ENCODE results near the gene RASSF7. TPM values are rescaled to one million over a fixed set of nuclear protein-coding genes. Genes with fewer than 3 reads are reported as not detected.

RASSF7 gene
- total and polyA plus RNA-seq, 11 donors, result 1.1 to 15.5 (median 5.7) TPM

DNA sequence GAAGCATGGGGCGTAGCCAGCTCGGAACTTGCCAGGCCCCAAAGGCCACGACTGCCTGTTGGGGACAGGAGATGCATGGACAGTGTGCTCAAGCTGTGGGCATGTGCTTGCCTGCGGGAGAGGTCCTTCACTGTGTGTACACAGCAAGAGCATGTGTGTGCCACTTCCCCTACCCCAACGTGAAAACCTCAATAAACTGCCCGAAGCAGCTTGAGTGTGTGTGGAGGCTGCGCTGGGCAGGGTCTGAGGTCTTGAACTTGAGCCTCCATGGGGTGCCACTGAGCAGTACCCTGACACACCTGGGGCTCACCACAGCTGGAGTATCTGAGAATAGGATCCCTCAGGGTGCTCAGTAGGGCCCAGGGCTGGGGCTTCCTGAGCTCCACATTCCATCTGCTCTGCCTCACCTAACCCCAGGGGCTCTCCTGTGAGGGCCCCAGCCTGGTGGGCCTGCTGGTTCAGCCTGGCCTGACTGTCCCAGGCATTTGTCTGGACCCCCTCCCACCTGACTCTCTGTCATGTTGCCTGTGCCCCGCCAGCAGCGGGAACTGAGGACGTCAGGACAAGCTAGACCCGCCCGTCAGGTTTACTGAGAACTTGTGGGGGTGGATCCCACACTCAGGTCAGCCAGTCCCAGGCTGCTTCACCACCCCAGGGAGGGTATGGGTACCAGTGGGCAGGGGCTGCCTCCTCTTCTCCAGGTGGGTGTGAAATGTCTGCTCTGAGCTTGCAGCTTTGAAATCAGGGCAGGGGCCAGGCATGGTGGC is 3.2 kb downstream of the RASSF7 start:
- Histone ChIP-seq H3K27ac (no peak overlapping the region), H3K27me3 (peaks cover 0 to 8% (median 4%) of the 10 kb centered on the region in 9 donors), H3K9me3 (no peaks in the 10 kb centered on the region), H3K36me3 (no peaks in the 10 kb centered on the region), H3K4me3 (no peak overlapping the region), H3K4me1 (peaks cover 0 to 40% (median 17%) of the 10 kb centered on the region in 12 donors)
- ATAC-seq (no peak), DNase-seq (peak in 1 of 5 donors; percentile 54)
- 88 to 89% (median 89%) methylated on average over 8 to 12 of the region's 12 CpGs for whole genome bisulfite sequencing, 4 donors
- intact Hi-C loops (cut with DNase I), result no loop called here
- TF ChIP-seq POLR2A (IDR thresholded peaks at IDR 0.05), result no peak
- TF ChIP-seq, protein P1, sequence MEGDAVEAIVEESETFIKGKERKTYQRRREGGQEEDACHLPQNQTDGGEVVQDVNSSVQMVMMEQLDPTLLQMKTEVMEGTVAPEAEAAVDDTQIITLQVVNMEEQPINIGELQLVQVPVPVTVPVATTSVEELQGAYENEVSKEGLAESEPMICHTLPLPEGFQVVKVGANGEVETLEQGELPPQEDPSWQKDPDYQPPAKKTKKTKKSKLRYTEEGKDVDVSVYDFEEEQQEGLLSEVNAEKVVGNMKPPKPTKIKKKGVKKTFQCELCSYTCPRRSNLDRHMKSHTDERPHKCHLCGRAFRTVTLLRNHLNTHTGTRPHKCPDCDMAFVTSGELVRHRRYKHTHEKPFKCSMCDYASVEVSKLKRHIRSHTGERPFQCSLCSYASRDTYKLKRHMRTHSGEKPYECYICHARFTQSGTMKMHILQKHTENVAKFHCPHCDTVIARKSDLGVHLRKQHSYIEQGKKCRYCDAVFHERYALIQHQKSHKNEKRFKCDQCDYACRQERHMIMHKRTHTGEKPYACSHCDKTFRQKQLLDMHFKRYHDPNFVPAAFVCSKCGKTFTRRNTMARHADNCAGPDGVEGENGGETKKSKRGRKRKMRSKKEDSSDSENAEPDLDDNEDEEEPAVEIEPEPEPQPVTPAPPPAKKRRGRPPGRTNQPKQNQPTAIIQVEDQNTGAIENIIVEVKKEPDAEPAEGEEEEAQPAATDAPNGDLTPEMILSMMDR (IDR thresholded peaks at IDR 0.05), result no peak

DNA sequence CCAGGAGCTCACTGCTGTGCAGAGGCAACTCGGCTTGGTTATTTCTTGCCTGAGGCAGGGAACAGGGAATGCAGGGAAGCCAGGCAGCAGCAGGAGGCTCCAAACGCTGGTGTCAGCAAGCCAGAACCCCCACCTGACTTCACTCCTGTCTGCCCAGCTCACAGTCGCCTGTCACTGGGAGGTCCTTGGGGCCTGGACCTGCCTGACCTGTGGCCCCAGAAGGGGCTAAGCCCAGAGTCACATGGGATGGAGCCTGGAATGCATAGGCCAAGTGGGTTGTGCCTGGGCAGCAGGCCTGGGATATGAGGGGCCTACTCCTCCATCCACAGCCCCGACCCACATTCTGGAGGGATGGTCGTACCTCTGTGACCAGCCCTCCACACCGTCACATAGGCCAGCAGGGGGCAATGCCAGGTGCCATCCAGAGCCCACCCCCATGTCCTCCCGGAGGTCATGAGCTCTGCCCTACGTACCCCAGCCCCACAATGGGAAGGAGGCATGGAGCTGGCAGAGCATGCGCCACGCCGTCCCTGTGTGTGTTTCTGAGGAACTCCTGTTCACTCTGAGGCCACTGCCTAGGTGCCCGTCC is 5.2 kb downstream of the RASSF7 start:
- H3K36me3 ChIP-seq, result no peaks in the 10 kb centered on the region
- TF ChIP-seq POLR2A (IDR thresholded peaks at IDR 0.05), result no peak
- H3K4me3 ChIP-seq, result no peak overlapping the region
- peaks cover 0 to 39% (median 20%) of the 10 kb centered on the region in 12 donors for H3K4me1 ChIP-seq
- H3K9me3 ChIP-seq, result no peaks in the 10 kb centered on the region
- WGBS, 4 donors, result 83 to 96% (median 85%) methylated on average over 5 to 12 of the region's 12 CpGs
- intact Hi-C loops (cut with DNase I), result loop anchor here in 1 of 10 donors (5.0 kb wide), 1 partner anchor 131 kb away; the partner anchor contains the start of genes DEAF1 and TMEM80
- DNase-seq (no peak), ATAC-seq (no peak)
- no peaks in the 10 kb centered on the region for H3K27me3 ChIP-seq
- H3K27ac ChIP-seq, result no peak overlapping the region

DNA sequence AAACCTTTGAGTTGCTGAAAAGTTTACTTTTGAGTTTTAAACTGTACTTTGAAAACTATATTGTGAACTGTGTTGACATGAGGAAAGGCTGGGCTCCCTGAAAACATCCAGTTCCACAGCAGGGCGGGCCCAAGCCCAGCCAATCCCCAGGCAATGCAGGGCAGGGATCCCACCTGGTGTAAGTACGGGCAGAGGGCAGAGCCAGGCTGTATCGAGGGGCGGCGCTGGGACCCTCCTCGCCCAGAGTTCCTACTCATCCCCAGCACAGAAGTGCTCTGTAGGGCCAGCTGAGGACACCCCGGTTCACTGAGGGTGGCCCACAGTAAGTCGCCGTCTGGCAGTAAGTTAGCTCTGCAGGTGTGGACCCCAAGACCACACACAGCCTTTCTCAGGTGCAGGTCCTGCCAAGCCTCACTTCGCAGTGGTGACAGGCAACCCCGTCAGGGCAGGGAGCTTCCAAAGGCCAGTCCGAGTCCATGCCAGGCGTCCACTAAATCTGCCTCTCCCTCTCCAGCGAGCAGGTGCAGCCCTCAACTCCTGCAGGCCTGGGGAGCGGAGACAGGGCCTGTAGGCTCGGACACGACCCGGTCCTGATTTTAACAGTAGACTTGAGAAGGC is 6.3 kb downstream of the RASSF7 start:
- no peaks in the 10 kb centered on the region for H3K36me3 ChIP-seq
- intact Hi-C loops (cut with DNase I), result loop anchor here in 1 of 10 donors (5.0 kb wide), 1 partner anchor 130 kb away; the partner anchor contains the start of genes DEAF1 and TMEM80
- no peaks in the 10 kb centered on the region for H3K27me3 ChIP-seq
- H3K27ac ChIP-seq, result peak overlapping the region in 3 of 12 donors; percentile 87 to 97 (median 94)
- ATAC-seq, result no peak
- no peaks in the 10 kb centered on the region for H3K9me3 ChIP-seq
- TF ChIP-seq, protein P1 (IDR thresholded peaks at IDR 0.05), result no peak
- no peak for TF ChIP-seq POLR2A (IDR thresholded peaks at IDR 0.05)
- peak overlapping the region in 9 of 12 donors; percentile 64 to 90 (median 77) for H3K4me3 ChIP-seq
- WGBS, 4 donors, result 75 to 84% (median 80%) methylated on average over 14 to 18 of the region's 18 CpGs
- peaks cover 0 to 31% (median 16%) of the 10 kb centered on the region in 12 donors for H3K4me1 ChIP-seq
- DNase-seq, result peak in 1 of 5 donors; percentile 48

DNA sequence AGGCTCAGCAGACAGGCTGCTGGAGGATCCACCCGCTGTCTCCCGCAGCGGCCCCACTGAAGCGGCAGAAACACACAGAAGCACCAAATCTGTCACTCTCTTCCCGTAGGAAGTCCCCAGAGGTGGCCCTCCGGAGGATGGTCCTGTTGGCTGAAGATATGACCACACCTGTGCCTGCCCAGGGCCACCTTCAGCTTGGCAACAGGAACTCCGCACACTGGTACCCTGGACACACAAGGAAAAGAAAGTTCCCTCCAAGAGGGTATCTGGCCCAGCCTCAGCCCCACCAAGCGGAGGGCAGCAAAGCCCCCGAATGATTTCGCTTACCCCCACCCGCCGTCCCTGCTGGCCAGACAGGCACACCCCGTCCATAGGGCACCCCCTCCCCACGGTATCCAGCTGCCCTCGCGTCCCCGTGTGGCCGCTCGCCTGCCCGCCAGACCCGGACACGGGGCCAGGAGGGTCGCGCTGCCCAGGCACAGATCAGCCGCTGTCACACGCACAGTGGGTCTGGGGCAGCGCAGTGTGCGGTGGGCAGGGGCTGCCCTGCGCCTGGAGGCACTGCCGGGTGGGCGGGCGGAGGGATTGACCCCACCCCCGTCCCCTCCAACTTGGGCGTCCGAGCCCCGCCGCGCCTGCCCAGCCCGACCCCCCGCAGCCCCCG is 7.0 kb downstream of the RASSF7 start:
- no peaks in the 10 kb centered on the region for H3K36me3 ChIP-seq
- no peaks in the 10 kb centered on the region for H3K27me3 ChIP-seq
- H3K27ac ChIP-seq, result peak overlapping the region; percentile 60 to 100 (median 98)
- H3K9me3 ChIP-seq, result no peaks in the 10 kb centered on the region
- H3K4me3 ChIP-seq, result peak overlapping the region; percentile 48 to 90 (median 76)
- TF ChIP-seq, protein P1 (IDR thresholded peaks at IDR 0.05), result no peak
- no peak for TF ChIP-seq POLR2A (IDR thresholded peaks at IDR 0.05)
- ATAC-seq, result peak in 3 of 4 donors; percentile 4 to 31 (median 26)
- WGBS, 4 donors, result 18 to 27% (median 23%) methylated on average over 23 to 41 of the region's 41 CpGs
- DNase-seq, result peak in 1 of 5 donors; percentile 70
- intact Hi-C loops (cut with DNase I), result loop anchor here in 2 of 10 donors (2.0 to 5.0 kb wide), 2 partner anchors 47 to 130 kb away; partner anchors contain the start of genes DEAF1 (in 1 of the 2), IRF7 (in 1 of the 2) and TMEM80 (in 1 of the 2)
- H3K4me1 ChIP-seq, result peaks cover 0 to 31% (median 16%) of the 10 kb centered on the region in 12 donors
